NCI-H187 treated with DMSO at 0.1 percent for 48 hours (cell line): ENCODE data around the gene CDK6.
"Not testable (repeated sequence)": the region's sequence is repeated elsewhere in the genome, so short reads cannot be mapped to it uniquely, and the experiment has no call there.

ENCODE experiments used
- DNase-seq: peaks from one replicate; lab custom pipeline; 2025; lab: John Stamatoyannopoulos, UW

Gene CDK6

GRCh38 chr7:92761391-92762097 lies 74.8 kb downstream of the CDK6 start:
- DNase-seq = no peak

GRCh38 chr7:92758796-92759431 lies 77.5 kb downstream of the CDK6 start:
- DNase-seq = no peak

GRCh38 chr7:92757311-92757910 lies 79.0 kb downstream of the CDK6 start:
- not testable (repeated sequence) for DNase-seq

DNA sequence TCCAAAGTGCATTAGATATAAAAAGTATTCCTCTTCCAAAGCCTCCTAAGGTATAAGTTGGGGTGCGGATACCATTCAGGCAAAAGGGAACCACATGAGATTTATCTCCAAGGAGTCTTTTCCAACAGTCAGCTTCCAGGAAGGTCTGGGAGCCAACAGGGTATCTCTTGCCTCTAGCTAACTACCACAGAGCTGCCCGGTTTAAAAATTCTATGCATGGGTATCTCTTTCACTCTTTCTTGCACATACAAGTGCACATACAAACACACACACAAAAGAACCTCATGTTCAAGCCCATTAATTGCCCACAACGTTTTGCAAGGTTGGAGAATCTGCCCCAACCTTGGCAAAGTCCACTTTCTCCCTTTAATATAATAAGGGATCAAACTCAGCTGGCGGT lies 80.7 kb downstream of the CDK6 start:
- no peak for DNase-seq

GRCh38 chr7:92754919-92755581 lies 81.3 kb downstream of the CDK6 start:
- no peak for DNase-seq

DNA sequence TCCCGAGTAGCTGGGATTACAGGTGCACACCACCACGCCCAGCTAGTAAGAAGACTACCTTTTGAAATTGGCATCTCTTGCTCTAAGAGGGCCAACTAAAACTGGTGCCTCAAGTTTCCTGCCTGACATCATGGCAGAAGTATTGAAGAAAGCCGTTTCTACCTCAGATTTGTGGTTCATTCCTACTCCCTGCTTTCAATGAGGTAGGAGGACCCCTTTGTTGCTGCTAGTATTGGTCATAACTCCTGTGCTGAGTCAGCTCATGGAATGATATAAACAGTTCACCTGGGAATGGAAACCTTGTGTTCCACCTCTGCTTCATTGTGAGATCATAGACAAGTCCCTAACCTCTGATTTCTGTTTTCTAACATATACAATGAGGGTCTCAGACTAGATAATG lies 82.8 kb downstream of the CDK6 start:
- no peak for DNase-seq

GRCh38 chr7:92751902-92752901 lies 84.2 kb downstream of the CDK6 start:
- DNase-seq = no peak

- DNase-seq = no peak
Observed at GRCh38 chr7:92750946-92751345, 85.4 kb downstream of the CDK6 start.

- no peak for DNase-seq
Observed at GRCh38 chr7:92750447-92750839, 85.9 kb downstream of the CDK6 start.

- DNase-seq = no peak
Observed at GRCh38 chr7:92749832-92750446, 86.4 kb downstream of the CDK6 start.

GRCh38 chr7:92749327-92749755 lies 87.0 kb downstream of the CDK6 start:
- no peak for DNase-seq

GRCh38 chr7:92748495-92748894 lies 87.9 kb downstream of the CDK6 start:
- DNase-seq = no peak

DNA sequence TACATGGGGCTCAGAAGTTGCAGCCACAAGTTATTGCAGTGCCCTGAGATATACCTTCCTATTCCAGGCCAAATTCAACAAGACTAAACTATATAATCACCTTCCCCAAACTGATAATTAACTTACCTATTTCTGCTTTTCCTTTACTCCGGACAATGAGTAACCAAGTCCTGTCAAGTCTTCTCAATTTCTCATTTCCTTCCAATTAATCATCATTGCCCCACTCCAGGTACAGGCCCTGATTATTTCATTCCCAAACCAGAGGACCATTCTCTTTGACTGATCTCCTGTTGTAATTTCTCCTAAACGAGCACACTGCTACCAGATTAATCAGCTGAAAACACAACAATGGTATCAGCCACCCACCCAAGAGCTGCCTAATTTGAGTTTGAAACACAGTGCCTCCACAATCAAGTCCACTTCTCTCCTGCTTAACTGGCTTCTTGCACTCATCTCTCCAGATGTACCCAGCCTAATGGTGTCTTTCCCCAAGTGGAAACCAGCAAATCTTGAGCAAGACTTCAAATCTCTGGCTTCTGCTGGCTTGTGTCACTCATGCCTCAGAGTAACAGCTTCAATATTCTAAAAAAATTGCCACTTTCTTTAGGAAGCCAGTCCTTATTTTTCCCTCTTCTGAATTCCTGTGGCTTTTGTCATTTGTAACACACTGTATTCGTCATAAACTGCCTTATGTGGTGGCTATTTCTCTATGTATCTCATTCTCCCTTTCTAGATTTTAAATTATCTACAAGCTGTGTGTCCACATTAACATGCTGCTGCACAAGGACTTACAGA lies 89.1 kb downstream of the CDK6 start:
- no peak for DNase-seq

DNA sequence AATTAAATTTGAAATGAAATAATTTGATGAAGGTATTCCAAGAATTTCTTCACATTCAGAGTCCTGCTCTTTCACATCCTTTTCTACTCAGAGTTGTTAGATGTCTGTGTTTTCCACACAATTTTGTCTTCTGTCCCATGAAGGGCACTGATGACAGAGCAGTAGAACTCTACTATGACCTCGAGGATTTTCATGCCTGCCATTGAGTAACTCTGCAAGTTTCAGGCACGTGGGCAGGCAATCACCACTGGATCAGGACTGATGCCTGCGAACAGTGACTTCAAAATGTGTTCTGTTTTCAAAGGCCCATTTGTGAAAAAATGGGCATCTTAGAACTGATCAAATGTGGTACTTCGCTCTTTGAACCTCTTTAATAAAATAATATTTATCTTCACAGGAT lies 91.1 kb downstream of the CDK6 start:
- no peak for DNase-seq

DNA sequence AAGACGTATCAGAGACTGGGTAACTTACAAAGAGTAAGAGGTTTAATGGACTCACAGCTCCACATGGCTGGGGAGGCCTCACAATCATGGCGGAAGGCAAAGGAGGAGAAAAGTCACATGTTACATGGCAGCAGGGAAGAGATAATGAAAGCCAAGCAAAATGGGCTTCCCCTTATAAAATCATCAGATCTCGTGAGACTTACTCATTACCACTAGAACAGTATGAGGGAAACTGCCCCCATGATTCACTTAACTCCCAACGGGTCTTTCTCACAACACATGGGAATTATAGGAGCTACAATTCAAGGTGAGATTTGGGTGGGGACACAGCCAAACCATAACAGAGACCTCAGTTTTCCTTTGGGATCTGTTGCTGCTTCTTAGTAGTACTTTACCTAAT lies 92.2 kb downstream of the CDK6 start:
- DNase-seq = not testable (repeated sequence)

GRCh38 chr7:92742186-92742585 lies 94.2 kb downstream of the CDK6 start:
- no peak for DNase-seq

GRCh38 chr7:92740700-92741126 lies 95.7 kb downstream of the CDK6 start:
- no peak for DNase-seq

- no peak for DNase-seq
Observed at GRCh38 chr7:92740134-92740533, 96.2 kb downstream of the CDK6 start.

- no peak for DNase-seq
Observed at GRCh38 chr7:92739091-92739490, 97.3 kb downstream of the CDK6 start.

DNA sequence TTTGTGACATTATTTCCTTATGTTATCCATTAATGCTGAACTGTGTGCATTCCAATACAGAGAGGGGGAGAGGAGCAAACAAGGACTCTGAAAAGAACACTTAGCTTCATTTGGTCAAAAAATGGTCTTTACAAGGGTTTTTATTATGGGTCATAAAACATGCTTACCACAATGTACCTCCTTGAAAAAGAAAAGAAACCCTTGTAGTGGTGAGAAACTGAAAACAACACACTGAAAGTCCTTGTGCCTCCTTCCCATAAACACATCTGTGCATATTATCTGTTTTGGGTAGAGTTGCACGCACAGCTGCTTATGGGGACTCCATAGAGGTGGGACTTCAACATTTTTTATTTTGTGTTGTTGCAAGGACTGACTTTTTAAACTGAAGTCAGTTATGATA lies 98.7 kb downstream of the CDK6 start:
- DNase-seq = no peak
